IMR-90 (cell line): ENCODE results near the gene FXYD5.

ENCODE experiments used
- MAFK ChIP-seq: IDR thresholded peaks from 2 replicates; pipeline ENCODE4 v1.6.1; 2012; ENCODE audit warnings: low read depth, low read length, improper control_type of control experiment
- SMC3 ChIP-seq: fragments of 150-350 bp; IDR thresholded peaks from 2 replicates; pipeline ENCODE4 v1.6.1; 2016; ENCODE audit warnings: low read depth, mild to moderate bottlenecking, antibody characterized with exemption, low read length, moderate library complexity
- TF ChIP-seq, protein P1 (sequence below): conservative IDR thresholded peaks from 2 replicates; pipeline ENCODE4 v1.5.1; 2012; ENCODE audit warnings: mild to moderate bottlenecking, low read depth, low read length, improper control_type of control experiment

- TF ChIP-seq SMC3 (no peak), MAFK (no peak)
- TF ChIP-seq, protein P1, sequence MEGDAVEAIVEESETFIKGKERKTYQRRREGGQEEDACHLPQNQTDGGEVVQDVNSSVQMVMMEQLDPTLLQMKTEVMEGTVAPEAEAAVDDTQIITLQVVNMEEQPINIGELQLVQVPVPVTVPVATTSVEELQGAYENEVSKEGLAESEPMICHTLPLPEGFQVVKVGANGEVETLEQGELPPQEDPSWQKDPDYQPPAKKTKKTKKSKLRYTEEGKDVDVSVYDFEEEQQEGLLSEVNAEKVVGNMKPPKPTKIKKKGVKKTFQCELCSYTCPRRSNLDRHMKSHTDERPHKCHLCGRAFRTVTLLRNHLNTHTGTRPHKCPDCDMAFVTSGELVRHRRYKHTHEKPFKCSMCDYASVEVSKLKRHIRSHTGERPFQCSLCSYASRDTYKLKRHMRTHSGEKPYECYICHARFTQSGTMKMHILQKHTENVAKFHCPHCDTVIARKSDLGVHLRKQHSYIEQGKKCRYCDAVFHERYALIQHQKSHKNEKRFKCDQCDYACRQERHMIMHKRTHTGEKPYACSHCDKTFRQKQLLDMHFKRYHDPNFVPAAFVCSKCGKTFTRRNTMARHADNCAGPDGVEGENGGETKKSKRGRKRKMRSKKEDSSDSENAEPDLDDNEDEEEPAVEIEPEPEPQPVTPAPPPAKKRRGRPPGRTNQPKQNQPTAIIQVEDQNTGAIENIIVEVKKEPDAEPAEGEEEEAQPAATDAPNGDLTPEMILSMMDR: no peak
These were observed 50.5 kb downstream of the FXYD5 start for GRCh38 chr19:35204799-35205732.
